Right renal cortex interstitium (tissue), 3 donors: ENCODE results near the gene SRSF7. TPM values are rescaled to one million over a fixed set of nuclear protein-coding genes. Genes with fewer than 3 reads are reported as not detected.
"Not testable (repeated sequence)": the region's sequence is repeated elsewhere in the genome, so short reads cannot be mapped to it uniquely, and the experiment has no call there.

ENCODE experiments used
- DNase-seq, 3 donors: peaks; one replicate each; pipeline ENCODE4 v3.0.0-alpha.2; 2013; ENCODE audit warnings: low read depth in 3 of 3, low spot score in 2 of 3
- polyA plus RNA-seq, 3 donors: library from polyadenylated mRNA; unstranded; fragments of 120-200 nt; gene quantifications; one replicate each; pipeline ENCODE4 v1.2.1, GENCODE V29; 2013; ENCODE audit not compliant: insufficient read length in 3 of 3

Gene SRSF7
- polyA plus RNA-seq, 3 donors: 265 to 283 (median 267) TPM

DNA sequence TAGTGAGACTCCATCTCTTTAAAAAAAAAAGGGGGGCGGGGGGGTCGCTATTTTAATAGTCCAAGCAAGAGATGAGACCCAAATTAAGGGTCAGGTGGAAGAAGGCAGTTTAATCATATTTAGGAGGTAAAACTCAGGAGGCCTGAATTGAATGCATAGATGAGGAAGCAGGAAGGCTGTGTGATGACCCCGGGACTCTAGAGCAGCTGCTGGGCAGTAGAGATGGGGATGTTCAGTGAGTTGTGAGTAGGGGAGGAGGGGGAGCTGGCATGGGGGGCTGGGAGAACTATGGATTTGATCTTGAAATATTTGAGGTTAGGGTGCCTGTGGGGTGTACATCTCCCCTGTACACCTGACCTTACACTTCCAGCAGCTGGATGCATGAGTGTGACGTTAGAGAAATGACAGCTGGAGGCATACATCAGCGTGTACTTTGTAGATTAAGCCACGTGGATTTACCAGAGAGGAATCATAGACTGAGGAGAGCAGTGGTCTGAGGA lies 44.3 kb downstream of the SRSF7 start:
- no peak for DNase-seq

DNA sequence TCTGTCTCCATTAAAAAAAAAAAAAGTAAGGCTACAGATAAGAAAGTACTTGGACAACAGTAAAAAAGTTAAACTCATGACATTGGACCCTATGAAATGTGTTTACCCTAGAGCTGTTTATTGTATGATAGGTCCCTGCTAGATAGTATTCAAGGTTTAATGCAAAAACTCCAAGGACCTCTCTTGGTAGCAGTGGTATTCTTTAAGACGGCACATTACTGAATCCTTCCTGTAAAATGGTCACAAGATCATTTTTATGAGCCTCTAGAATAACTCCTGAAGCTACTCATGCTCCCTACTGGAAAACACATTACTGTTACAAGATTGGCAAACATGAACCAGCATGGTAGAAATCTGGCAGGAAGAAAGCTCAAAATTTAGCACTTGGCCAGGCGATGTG lies 46.5 kb downstream of the SRSF7 start:
- DNase-seq: no peak

DNA sequence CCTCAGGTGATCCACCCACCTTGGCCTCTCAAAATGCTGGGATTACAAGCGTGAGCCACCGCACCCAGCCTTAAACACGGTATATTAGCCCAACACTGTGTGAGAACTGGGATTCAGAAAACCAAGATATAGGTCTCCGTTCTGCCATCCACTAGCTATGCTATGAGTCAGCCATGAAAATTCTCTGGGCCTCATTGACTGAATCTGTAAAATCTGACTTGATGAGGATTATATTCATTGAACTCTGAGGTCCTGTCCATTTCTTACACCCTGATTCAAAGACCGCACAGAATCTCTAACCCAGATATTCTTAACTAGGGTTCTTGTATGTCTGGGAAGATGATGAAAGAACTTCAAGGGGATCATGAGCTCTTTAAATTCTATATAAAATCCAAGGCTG lies 47.8 kb downstream of the SRSF7 start:
- not testable (repeated sequence) for DNase-seq

DNA sequence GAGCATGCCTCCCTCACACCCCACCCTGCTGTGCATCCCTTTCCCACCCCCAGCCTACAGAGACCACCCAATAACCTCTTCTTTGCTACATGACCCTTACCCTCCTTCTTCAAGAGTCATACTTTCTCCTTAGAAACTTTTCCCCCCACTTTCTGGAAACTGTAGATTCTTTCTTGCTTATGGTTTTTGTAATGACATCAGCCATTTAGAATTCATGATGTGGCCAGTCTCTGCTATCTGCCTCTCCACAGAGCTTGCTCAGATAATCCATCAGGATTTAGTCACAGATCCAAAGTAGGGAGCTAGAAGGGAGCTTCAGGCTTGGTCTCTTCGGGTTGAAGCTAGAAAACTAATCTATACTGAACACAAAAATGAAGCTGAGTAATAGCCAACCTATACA lies 48.7 kb downstream of the SRSF7 start:
- DNase-seq: no peak

DNA sequence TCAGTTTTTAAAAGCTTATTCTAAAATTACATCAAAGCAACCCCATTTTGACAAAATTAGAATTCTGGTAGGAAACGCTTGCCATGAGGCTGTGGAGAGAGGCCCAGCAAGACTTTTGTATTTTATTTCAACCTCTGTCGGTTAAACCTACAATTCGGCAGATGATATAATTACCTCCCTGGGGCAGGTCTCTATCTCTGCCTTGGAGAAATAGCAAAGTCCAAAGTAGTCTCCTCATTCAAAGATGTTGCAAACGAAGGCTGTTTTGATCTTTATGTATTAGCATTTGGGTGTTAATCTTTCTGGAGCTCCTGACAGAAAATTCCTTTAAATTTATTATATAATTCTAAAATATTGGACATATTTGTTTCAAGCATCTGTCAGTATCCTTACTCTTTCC lies 49.6 kb downstream of the SRSF7 start:
- DNase-seq: no peak

DNA sequence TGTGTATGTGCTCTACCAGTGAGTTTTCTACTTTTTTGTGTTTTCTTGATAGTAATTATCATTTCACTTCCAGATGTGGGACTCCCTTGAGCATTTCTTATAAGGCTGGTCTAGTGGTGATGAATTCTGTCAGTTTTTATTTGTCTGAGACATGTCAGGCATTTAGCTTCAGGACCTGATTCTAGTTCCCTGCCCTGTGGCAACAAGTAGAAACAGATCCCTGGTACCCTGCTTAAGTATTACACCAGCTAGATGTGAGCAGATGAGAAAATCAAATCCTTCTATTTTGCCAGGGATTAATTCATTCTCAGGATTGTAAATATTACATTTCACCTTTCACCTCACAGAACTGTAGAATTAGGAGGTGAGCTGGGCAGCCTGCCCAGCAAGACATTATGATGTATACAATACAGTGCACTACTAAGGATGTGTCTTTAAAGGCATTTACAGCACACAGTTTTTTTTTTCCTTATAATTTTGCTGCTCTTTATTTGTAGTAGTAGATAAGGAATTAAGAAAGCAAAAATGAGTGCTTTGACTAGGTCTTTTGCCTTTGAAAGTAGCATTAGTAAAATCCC lies 50.2 kb downstream of the SRSF7 start:
- DNase-seq: no peak

DNA sequence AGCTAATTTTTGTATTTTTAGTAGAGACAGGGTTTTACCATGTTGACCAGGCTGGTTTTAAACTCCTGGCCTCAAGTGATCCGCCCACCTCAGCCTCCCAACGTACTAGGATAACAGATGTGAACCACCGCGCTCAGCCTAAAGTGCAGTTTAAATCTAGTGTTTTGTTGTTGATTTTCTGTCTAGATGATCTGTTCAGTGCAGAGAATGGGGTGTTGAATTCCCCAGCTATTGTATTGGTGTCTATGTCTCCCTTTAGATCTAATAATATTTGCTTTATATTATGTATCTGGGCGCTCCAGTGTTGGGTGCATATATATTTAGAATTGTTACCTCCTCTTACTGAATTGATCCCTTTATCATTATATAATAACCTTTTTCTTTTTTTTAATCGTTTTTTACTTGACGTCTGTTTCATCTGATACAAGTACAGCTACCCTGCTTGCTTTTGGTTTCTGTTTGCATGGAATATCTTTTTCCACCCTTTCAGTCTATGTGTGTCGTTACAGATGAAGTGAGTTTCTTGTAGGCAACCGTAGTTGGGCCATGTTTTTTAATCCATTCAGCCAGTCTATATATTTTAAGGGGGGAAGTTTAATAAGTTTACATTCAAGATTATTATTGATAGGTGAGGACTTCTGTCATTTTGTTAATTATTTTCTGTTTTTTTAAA lies 50.9 kb downstream of the SRSF7 start:
- DNase-seq: no peak

DNA sequence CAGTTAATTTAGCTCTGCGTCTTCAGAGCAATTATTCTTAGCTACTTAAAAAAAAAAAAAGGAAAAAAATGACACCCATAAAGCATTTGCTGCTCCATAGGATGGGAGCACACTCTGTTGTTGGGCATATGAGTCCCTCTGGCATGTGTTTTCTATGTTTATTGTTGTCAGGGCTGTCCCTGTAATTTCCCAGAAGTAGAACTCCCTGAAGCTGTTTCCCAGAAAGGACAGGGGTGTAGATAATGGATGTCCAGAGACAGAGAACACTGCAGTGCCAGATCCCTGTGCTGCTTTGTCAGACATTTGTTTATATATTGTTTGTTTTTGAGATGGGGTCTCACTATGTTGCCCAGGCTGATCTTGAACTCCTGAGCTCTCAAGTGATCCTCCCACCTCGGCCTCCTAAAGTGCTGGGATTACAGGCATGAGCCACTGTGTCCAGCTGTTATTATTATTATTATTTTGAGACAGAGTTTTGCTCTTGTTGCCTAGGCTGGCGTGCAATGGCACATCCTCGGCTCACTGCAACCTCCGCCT lies 52.6 kb downstream of the SRSF7 start:
- DNase-seq: no peak

DNA sequence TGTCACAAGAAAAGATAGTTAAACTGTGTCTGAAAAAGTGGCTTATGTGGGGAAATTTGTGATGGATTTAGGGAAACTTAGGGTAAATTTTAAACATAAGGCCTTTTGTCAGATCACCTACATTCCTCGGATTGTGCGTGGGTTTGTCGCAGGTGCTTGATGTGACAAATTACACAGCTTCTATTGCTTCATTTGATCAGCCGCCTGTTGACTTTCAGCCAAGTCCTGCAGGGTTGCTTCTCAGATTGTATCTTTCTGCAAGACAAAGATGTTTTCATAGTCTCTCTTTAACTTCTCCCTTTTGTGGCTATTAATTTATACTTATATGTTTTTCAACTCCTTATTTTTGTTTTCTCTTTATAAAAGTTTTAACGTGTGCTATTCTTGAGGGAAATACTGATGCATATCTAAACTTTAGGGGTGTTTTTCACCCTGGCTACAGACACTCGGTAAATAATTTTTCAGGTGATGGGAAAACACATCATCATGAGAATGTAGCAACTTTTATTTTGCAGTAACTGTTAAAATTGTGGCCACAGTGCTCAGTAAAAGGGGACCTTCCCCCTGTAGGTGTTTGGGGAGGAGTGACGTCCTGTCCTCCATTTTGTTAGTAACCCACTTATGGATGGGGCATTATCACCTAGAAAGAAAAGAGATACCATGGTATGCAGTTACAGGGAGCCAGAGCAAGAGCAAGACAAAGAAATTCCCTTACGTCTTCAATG lies 53.9 kb downstream of the SRSF7 start:
- DNase-seq: no peak

Other genes with a start within 250 kb of the SRSF7 start
- 10 to 100 TPM; 74.0 to 88.9 (median 85.6) TPM for gene HNRNPLL, start 148.4 kb downstream of the SRSF7 start, polyA plus RNA-seq
- 10 to 100 TPM; 53.7 to 69.4 (median 55.9) TPM for gene GALM, start 85.2 kb downstream of the SRSF7 start, polyA plus RNA-seq
- 10 to 100 TPM; 23.7 to 24.4 (median 23.9) TPM for gene GEMIN6, start 26.8 kb upstream of the SRSF7 start, polyA plus RNA-seq
- gene DHX57, start 124.6 kb upstream of the SRSF7 start, polyA plus RNA-seq: 10 to 100 TPM; 31.1 to 43.1 (median 42.1) TPM
- 10 to 100 TPM; 59.6 to 63.6 (median 60.8) TPM for gene MORN2, start 124.6 kb upstream of the SRSF7 start, polyA plus RNA-seq
- 1 to 10 TPM; 1.4 to 2.2 (median 2.0) TPM for gene ARHGEF33, start 138.5 kb upstream of the SRSF7 start, polyA plus RNA-seq